Activated CD8-positive, alpha-beta T cell treated with anti-CD3 and anti-CD28 coated beads, Interleukin-2, amount 10 ng/mL, durations not matched to agents 7 days and 5 days (primary cell): ENCODE measurements around the gene NUAK2. TPM values are rescaled to one million over a fixed set of nuclear protein-coding genes. Genes with fewer than 3 reads are reported as not detected.
A peak's percentile ranks its signal among the peaks of the same experiment; 100 is the strongest.
"Not testable (repeated sequence)": the region's sequence is repeated elsewhere in the genome, so short reads cannot be mapped to it uniquely, and the experiment has no call there.

Experiments
- ATAC-seq: fragments of 150-1000 bp; cut with Tn5 transposase; one replicate; pipeline ENCODE4 v1.10.0; 2021; ENCODE audit warnings: moderate library complexity
- CTCF ChIA-PET: fragments of 350-600 bp; sonication (Branson Sonifier 250); formaldehyde crosslinking; loops from one replicate; lab custom pipeline; 2021; ENCODE audit warnings: antibody characterized with exemption; lab: Charles Lee
- POLR2A ChIA-PET: fragments of 350-600 bp; sonication (Branson Sonifier 250); formaldehyde crosslinking; loops from one replicate; lab custom pipeline; 2021; ENCODE audit warnings: antibody characterized with exemption; lab: Charles Lee
- DNase-seq: peaks from one replicate; pipeline ENCODE4 v3.0.0-alpha.2; 2020
- H3K27ac Mint-ChIP-seq: one replicate; pipeline ENCODE4 v1.8.0; 2021; ENCODE audit warnings: mild to moderate bottlenecking, mixed read lengths
- H3K27me3 Mint-ChIP-seq: one replicate; pipeline ENCODE4 v1.8.0; 2021; ENCODE audit warnings: low read depth, mixed read lengths
- H3K36me3 Mint-ChIP-seq: one replicate; pipeline ENCODE4 v1.8.0; 2021; ENCODE audit warnings: low read depth, mixed read lengths
- H3K4me1 Mint-ChIP-seq: one replicate; pipeline ENCODE4 v1.8.0; 2021; ENCODE audit warnings: low read depth, mixed read lengths
- H3K4me3 Mint-ChIP-seq: one replicate; pipeline ENCODE4 v1.8.0; 2021; ENCODE audit warnings: mild to moderate bottlenecking, mixed read lengths
- H3K9me3 Mint-ChIP-seq: one replicate; pipeline ENCODE4 v1.8.0; 2022; ENCODE audit warnings: mixed read lengths; ENCODE audit not compliant: insufficient read depth
- total RNA-seq, 2 experiments: library from RNA; stranded (reverse); gene quantifications; one replicate each; pipeline ENCODE4 v1.2.3, GENCODE V29; 2021

NUAK2 gene
- total RNA-seq: 1 to 10 TPM; 1.6 TPM

- no peaks in the 10 kb centered on the region for H3K36me3 Mint-ChIP-seq
- H3K4me1 Mint-ChIP-seq: peaks cover 52% of the 10 kb centered on the region
- H3K9me3 Mint-ChIP-seq: no peaks in the 10 kb centered on the region
- CTCF ChIA-PET: interaction anchor here (0.7 to 25.3 kb wide), 9 partner anchors 10 to 266 kb away, joined by 3 to 1266 read pairs (median 5); no protein-coding TSS in a partner anchor
- H3K27ac Mint-ChIP-seq: peak within 1 kb of the TSS; percentile 56
- ATAC-seq (peak; percentile 79), DNase-seq (peak; percentile 69)
- peak within 1 kb of the TSS; percentile 87 for H3K4me3 Mint-ChIP-seq
- POLR2A ChIA-PET: interaction anchor here (0.8 to 5.1 kb wide), 6 partner anchors 32 to 198 kb away, joined by 3 to 34 read pairs (median 4); no protein-coding TSS in a partner anchor
- H3K27me3 Mint-ChIP-seq: peaks cover 35% of the 10 kb centered on the region
Observed at GRCh38 chr1:205321162-205321958, at the start of gene NUAK2. TSS of gene NUAK2 (minus strand) at chr1:205321745. CDS start at chr1:205321628, 117 bp downstream.

- no peak for DNase-seq
- H3K36me3 Mint-ChIP-seq: no peaks in the 10 kb centered on the region
- peaks cover 26% of the 10 kb centered on the region for H3K27me3 Mint-ChIP-seq
- ATAC-seq: no peak
- H3K4me3 Mint-ChIP-seq: no peak overlapping the region
- peaks cover 5% of the 10 kb centered on the region for H3K4me1 Mint-ChIP-seq
- H3K9me3 Mint-ChIP-seq: no peaks in the 10 kb centered on the region
- ChIA-PET POLR2A (no interaction called here), CTCF (no interaction called here)
- no peak overlapping the region for H3K27ac Mint-ChIP-seq
Observed at GRCh38 chr1:205370780-205371179, 49.2 kb upstream of the NUAK2 start.

- no peak overlapping the region for H3K4me3 Mint-ChIP-seq
- H3K4me1 Mint-ChIP-seq: peaks cover 5% of the 10 kb centered on the region
- no peaks in the 10 kb centered on the region for H3K36me3 Mint-ChIP-seq
- no peak overlapping the region for H3K27ac Mint-ChIP-seq
- no peaks in the 10 kb centered on the region for H3K9me3 Mint-ChIP-seq
- ChIA-PET CTCF (interaction anchor here (1.0 kb wide), 1 partner anchor 16 kb away, joined by 3 read pairs; no protein-coding TSS in a partner anchor), POLR2A (no interaction called here)
- DNase-seq (no peak), ATAC-seq (no peak)
- peaks cover 23% of the 10 kb centered on the region for H3K27me3 Mint-ChIP-seq
Observed at GRCh38 chr1:205369701-205370123, 48.2 kb upstream of the NUAK2 start.

- peaks cover 14% of the 10 kb centered on the region for H3K27me3 Mint-ChIP-seq
- H3K27ac Mint-ChIP-seq: no peak overlapping the region
- DNase-seq: no peak
- POLR2A ChIA-PET: no interaction called here
- no peaks in the 10 kb centered on the region for H3K36me3 Mint-ChIP-seq
- ATAC-seq: no peak
- H3K4me3 Mint-ChIP-seq: no peak overlapping the region
- H3K4me1 Mint-ChIP-seq: no peaks in the 10 kb centered on the region
- CTCF ChIA-PET: interaction anchor here (1.6 to 1.7 kb wide), 2 partner anchors 14 to 156 kb away, joined by 6 to 10 read pairs; no protein-coding TSS in a partner anchor
- H3K9me3 Mint-ChIP-seq: no peaks in the 10 kb centered on the region
Observed at GRCh38 chr1:205368478-205368877, 46.9 kb upstream of the NUAK2 start.

GRCh38 chr1:205365945-205366463 lies 44.5 kb upstream of the NUAK2 start:
- ChIA-PET POLR2A (no interaction called here), CTCF (interaction anchor here (1.4 to 3.0 kb wide), 3 partner anchors 17 to 119 kb away, joined by 3 to 9 read pairs (median 3); no protein-coding TSS in a partner anchor)
- H3K4me1 Mint-ChIP-seq: no peaks in the 10 kb centered on the region
- no peak overlapping the region for H3K27ac Mint-ChIP-seq
- DNase-seq (no peak), ATAC-seq (no peak)
- peaks cover 15% of the 10 kb centered on the region for H3K27me3 Mint-ChIP-seq
- H3K36me3 Mint-ChIP-seq: no peaks in the 10 kb centered on the region
- no peak overlapping the region for H3K4me3 Mint-ChIP-seq
- H3K9me3 Mint-ChIP-seq: no peaks in the 10 kb centered on the region

- H3K27me3 Mint-ChIP-seq: peaks cover 20% of the 10 kb centered on the region
- H3K4me1 Mint-ChIP-seq, H3K4me3 Mint-ChIP-seq, H3K36me3 Mint-ChIP-seq, ATAC-seq, POLR2A ChIA-PET, DNase-seq, H3K9me3 Mint-ChIP-seq, H3K27ac Mint-ChIP-seq: not testable (repeated sequence)
- CTCF ChIA-PET: interaction anchor here (1.4 to 3.0 kb wide), 2 partner anchors 16 to 120 kb away, joined by 3 to 9 read pairs; no protein-coding TSS in a partner anchor
Observed at GRCh38 chr1:205365086-205365485, 43.5 kb upstream of the NUAK2 start.

GRCh38 chr1:205360891-205361290 lies 39.3 kb upstream of the NUAK2 start:
- CTCF ChIA-PET: interaction anchor here (1.9 kb wide), 1 partner anchor 124 kb away, joined by 7 read pairs; no protein-coding TSS in a partner anchor
- Mint-ChIP-seq H3K27me3 (peaks cover 34% of the 10 kb centered on the region), H3K27ac (no peak overlapping the region), H3K9me3 (no peaks in the 10 kb centered on the region), H3K4me1 (no peaks in the 10 kb centered on the region), H3K36me3 (no peaks in the 10 kb centered on the region), H3K4me3 (no peak overlapping the region)
- DNase-seq (no peak), ATAC-seq (no peak)
- POLR2A ChIA-PET: no interaction called here

GRCh38 chr1:205359771-205360565 lies 38.4 kb upstream of the NUAK2 start:
- Mint-ChIP-seq H3K27me3 (peaks cover 37% of the 10 kb centered on the region), H3K4me1 (no peaks in the 10 kb centered on the region), H3K27ac (no peak overlapping the region), H3K4me3 (no peak overlapping the region), H3K9me3 (no peaks in the 10 kb centered on the region), H3K36me3 (no peaks in the 10 kb centered on the region)
- CTCF ChIA-PET: interaction anchor here (1.9 kb wide), 1 partner anchor 125 kb away, joined by 7 read pairs; no protein-coding TSS in a partner anchor
- no peak for DNase-seq
- ATAC-seq: no peak
- POLR2A ChIA-PET: no interaction called here

- Mint-ChIP-seq H3K27me3 (peaks cover 41% of the 10 kb centered on the region), H3K4me3 (no peak overlapping the region), H3K27ac (no peak overlapping the region), H3K9me3 (no peaks in the 10 kb centered on the region), H3K36me3 (no peaks in the 10 kb centered on the region), H3K4me1 (no peaks in the 10 kb centered on the region)
- DNase-seq (no peak), ATAC-seq (no peak)
- CTCF ChIA-PET: no interaction called here
- POLR2A ChIA-PET: no interaction called here
Observed at GRCh38 chr1:205358579-205358978, 37.0 kb upstream of the NUAK2 start.

GRCh38 chr1:205357567-205357966 lies 36.0 kb upstream of the NUAK2 start:
- ChIA-PET CTCF (interaction anchor here (1.7 to 5.9 kb wide), 2 partner anchors 84 to 129 kb away, joined by 9 to 123 read pairs; no protein-coding TSS in a partner anchor), POLR2A (no interaction called here)
- no peak overlapping the region for H3K4me3 Mint-ChIP-seq
- no peak for ATAC-seq
- DNase-seq: no peak
- no peak overlapping the region for H3K27ac Mint-ChIP-seq
- H3K36me3 Mint-ChIP-seq: no peaks in the 10 kb centered on the region
- H3K9me3 Mint-ChIP-seq: no peaks in the 10 kb centered on the region
- H3K27me3 Mint-ChIP-seq: peaks cover 37% of the 10 kb centered on the region
- no peaks in the 10 kb centered on the region for H3K4me1 Mint-ChIP-seq

GRCh38 chr1:205356440-205357139 lies 35.0 kb upstream of the NUAK2 start, which contains the start of gene KLHDC8A:
TSS of gene KLHDC8A (minus strand) at chr1:205356922. CDS start at chr1:205343604, 13,318 bp downstream.
- POLR2A ChIA-PET: no interaction called here
- no peaks in the 10 kb centered on the region for H3K36me3 Mint-ChIP-seq
- H3K27ac Mint-ChIP-seq: no peak within 1 kb of the TSS
- no peak within 1 kb of the TSS for H3K4me3 Mint-ChIP-seq
- no peaks in the 10 kb centered on the region for H3K9me3 Mint-ChIP-seq
- H3K4me1 Mint-ChIP-seq: no peaks in the 10 kb centered on the region
- H3K27me3 Mint-ChIP-seq: peaks cover 31% of the 10 kb centered on the region
- no peak for DNase-seq
- no peak for ATAC-seq
- CTCF ChIA-PET: interaction anchor here (1.0 to 5.9 kb wide), 5 partner anchors 20 to 130 kb away, joined by 3 to 123 read pairs (median 9); no protein-coding TSS in a partner anchor
